GM19043 (cell line): ENCODE measurements around the gene PTPRE.
A peak's percentile ranks its signal among the peaks of the same experiment; 100 is the strongest.

Experiments used
- ATAC-seq: cut with Tn5 transposase; IDR thresholded peaks from one replicate; pipeline ENCODE4 v1.9.1; 2021; ENCODE audit warnings: low read depth; ENCODE audit not compliant: unreplicated experiment

Gene PTPRE

DNA sequence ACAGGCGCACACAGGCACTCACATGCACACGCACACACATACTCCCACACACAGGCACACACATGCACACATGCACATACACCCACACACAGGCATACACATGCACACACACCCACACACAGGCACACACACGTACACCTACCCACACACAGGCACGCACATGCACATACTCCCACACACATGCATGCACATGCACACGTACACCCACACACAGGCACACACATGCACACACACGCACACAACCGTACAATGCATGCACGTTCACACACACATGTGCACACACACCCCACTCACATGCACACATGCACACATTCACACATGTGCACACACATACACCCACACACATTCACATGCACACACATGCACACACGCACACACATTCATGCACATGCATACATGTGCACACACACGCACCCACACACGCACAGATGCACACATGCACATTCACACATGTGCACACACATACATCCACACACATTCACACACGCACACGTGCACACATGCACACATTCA lies 160.0 kb downstream of the PTPRE start:
- ATAC-seq, result no peak

- no peak for ATAC-seq
Observed at GRCh38 chr10:128067691-128068397, 160.9 kb downstream of the PTPRE start.

- no peak for ATAC-seq
Observed at GRCh38 chr10:128068398-128069285, 161.7 kb downstream of the PTPRE start.

DNA sequence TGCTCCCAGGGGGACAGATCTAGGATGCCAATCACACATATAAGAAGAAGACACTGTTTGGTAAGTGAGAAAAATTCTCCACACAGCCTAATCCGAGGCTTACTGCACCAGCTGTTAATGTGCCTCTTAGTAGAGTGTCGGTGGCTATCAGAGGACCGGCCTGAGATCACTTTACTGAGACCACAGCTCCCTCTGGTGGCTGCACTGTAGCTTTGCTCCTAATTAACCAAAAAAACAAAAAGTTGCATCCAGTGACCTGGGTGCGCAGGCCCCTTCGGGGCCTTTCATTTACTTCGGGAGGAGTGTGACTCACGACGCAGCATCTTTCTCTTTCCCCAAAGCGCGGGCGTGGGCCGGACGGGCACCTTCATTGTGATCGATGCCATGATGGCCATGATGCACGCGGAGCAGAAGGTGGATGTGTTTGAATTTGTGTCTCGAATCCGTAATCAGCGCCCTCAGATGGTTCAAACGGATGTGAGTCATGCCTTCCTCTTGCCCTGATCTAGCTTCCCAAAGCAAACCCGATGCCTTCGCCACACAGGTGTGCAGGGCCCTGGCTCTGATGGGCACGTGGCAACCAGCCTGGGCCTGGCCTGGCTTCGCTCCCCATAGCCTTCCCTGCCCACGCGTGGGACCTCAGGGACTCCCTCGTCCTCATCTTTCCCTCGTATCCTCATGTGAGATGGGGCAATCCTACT lies 162.6 kb downstream of the PTPRE start:
- ATAC-seq, result peak; percentile 40

DNA sequence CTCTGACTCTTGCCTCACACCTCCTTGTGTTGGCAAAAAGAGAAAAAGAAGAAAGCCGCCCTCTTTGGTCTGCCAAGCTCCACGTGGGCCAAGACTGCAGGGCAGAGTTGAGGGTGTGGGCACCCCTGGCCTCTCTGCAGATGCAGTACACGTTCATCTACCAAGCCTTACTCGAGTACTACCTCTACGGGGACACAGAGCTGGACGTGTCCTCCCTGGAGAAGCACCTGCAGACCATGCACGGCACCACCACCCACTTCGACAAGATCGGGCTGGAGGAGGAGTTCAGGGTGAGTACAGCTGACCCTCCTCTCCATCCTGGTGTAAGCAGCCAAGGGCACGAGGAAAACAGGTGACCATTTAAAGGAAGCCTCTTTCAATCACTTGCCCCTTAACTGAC lies 163.3 kb downstream of the PTPRE start:
- no peak for ATAC-seq

GRCh38 chr10:128070721-128071416 lies 164.0 kb downstream of the PTPRE start:
- no peak for ATAC-seq

DNA sequence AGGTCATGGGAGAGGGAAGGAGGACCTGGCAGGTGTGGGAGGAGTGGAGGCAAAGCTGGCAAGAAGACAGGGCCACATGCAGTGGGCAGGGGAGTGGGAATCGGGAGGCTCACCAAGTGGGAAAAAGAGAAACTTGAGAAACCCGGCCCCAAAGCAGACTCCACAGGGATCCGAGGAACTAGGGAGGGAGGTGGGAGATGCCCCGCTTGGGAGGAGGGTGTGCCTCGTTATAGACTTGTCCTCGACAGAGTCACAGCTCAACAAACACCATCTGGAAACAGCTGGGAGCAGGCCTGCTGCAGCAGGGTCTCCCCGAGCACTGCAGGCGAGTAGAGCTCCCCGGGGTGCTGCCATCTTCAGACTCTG lies 164.5 kb downstream of the PTPRE start:
- ATAC-seq, result no peak

DNA sequence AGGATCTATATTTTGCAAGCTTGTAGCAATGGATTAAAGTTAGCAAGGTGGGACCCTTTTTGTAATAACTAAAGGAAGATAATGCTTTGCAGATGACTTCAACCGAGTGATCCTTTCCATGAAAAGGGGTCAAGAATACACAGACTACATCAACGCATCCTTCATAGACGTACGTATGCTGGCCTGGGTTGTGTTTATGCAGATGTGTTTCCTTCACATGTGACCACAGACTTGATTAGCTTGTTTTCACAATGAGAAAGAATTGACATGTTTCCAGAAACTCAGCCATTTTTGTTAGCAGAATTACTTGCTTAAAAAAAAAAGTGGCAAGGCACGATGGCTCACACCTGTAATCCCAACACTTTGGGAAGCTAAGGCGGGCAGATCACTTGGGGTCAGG lies 165.1 kb downstream of the PTPRE start:
- no peak for ATAC-seq

- no peak for ATAC-seq
Observed at GRCh38 chr10:128072941-128073645, 166.2 kb downstream of the PTPRE start.

DNA sequence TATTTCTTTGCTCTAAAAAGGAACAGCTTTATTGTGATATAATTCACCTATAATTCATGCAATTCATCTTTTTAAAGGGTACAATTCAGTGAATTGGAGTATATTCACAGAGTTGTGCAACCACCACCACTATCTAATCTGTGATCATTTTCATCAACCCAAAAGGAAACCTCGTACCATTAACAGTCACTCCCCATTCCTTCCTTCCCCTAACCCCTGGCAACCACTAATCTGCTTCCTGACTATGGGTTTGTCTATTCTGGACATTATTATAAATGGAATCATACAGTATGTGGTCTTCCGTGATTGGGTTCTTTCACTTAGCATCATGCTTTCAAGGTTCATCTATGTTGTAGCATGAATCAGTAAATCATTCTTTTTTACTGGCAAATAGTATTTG lies 167.0 kb downstream of the PTPRE start:
- no peak for ATAC-seq

- ATAC-seq, result no peak
Observed at GRCh38 chr10:128074589-128074988, 167.7 kb downstream of the PTPRE start.

DNA sequence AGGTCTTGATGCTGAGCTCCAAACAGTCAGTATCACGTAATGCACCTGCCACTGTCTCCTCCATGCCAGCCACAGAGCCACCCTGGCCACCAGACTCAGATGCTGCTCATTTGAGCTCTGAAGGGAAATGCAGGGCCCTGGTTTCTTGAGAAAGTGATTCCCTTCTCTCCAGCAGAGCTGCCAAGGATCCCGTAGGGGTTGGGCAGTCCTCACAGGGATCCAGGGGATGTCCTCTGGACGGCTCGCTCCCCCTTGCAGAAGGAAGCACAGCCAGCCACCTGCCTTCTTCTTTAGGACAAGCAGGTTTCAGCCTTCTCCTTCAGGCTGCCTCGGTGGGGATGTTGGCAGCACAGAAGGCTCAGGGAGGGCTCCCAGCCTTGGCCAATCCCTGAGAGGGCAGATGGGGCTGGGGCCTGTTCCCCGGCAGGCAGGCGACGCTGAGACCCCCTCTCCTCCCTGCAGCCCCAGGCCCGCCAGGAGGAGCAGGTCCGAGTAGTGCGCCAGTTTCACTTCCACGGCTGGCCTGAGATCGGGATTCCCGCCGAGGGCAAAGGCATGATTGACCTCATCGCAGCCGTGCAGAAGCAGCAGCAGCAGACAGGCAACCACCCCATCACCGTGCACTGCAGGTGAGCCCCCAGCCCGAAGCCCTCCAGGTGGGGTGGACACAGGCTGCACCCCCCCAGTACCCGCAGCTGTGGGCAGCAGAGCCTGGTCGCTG lies 170.4 kb downstream of the PTPRE start:
- ATAC-seq, result no peak

DNA sequence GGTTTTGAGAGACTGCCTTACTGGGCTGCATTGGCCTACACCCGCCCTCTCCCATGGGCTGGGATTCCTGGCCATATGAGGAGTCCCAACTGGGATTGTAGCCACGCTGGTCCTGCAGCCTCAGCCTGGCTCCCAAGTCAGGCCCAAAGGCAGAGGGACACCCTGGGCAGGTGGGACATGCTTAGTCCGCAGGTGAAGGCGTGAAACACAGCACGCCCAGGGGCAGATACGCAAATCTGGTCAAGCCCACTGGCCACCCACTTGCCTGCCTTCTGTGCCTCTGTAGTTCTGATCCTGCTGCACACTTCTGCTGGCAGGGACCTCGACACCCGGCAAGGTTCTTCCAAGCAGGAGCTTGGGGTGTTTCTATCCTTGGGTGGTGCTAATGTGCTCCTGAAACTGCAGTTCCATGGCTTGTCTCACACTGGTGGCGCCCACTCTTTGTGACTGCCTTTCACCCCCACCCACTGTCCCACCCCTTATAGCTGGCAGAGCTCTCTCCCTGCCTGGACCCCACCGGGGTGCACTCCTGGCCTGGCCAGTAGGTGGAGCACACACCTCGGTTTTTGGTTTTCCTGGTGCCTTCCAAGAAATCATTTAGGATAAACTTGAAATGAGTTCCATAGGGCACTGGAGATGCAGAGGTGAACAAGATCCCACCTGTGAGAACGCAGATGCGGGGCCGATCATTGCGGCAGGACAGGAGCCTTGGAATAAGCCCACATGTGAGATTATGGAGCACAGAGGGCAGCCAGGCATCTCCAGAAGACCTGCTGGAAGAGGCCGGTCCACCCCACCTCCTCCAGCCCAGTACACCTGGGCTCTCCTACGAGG lies 171.4 kb downstream of the PTPRE start:
- no peak for ATAC-seq

- no peak for ATAC-seq
Observed at GRCh38 chr10:128080231-128080630, 173.3 kb downstream of the PTPRE start.

DNA sequence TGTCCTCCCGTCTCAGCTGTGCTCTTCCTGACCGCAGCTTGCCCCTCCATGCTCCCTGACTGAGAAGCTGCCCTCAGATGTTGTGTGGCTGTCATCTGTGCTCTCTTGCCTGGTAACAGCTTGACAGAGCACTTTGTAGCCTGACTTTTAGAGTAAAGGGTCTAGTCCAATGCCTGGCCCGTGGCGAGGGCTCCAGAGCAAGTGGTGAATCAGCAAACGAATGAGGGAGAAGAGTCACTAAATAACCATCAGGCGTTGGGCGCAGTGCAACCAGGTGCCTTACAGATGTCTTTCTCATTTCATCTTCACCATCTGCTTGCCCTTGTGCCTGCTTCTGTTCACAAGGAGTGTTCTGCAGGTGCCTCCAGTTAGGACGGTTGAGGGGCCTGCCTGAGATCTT lies 173.7 kb downstream of the PTPRE start:
- ATAC-seq, result no peak

DNA sequence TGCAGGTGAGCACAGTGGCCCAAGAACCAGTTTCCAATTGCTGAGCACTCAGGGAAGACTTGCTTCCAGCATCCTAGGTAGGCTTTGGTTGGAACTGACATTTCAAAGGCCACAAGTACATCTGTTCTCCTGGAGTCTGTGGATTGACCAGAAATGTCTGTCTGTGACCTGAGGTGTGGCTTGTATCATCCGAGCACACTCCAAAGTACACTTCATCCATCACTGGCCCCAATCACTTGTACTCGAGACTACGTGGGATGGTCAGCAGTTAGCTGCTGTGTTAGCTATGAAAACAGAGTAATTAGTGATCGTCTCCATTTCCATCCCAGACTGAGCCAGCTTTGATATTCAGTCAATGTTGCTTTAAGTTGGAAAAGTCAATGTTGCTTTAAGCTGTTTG lies 174.3 kb downstream of the PTPRE start:
- ATAC-seq, result no peak

- ATAC-seq, result no peak
Observed at GRCh38 chr10:128081720-128082119, 174.8 kb downstream of the PTPRE start.

DNA sequence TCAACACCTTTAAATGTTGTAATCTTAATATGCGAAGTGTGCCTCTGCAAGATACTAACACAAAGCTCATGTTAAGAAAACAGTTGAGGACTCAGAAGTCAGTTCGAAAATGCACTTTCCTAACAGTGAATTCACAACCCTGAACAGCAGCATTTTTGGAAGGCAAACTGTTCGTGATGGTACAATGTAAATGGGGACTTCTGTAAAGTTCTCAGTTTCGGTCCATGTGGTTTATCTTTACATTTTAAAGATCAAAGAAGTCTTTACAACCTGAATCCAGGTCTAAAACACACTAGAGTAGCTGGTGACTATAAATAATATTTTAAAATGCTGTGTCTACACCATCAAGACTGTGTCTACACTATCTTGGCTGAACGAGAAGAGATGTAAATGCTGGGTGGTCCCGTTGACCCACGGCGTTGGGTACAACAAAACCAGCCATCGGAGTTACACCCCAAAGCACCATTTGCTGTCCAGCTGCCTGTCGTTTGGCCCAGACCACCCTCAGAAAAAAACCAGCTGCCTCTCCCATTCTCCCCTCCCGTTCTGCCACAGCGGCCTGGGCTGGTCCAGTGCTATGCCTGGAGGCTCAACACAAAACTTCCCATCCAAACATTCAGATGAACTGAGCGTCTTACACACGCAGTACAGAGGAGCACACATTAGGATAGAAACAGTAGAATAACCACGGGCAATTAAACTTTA lies 176.4 kb downstream of the PTPRE start:
- ATAC-seq, result no peak
